NCI-H82 (cell line): ENCODE data around the gene SLC17A4.
A peak's percentile ranks its signal among the peaks of the same experiment; 100 is the strongest.

Experiments used
- DNase-seq: peaks from one replicate; lab custom pipeline; 2025; lab: John Stamatoyannopoulos, UW

SLC17A4 gene

DNA sequence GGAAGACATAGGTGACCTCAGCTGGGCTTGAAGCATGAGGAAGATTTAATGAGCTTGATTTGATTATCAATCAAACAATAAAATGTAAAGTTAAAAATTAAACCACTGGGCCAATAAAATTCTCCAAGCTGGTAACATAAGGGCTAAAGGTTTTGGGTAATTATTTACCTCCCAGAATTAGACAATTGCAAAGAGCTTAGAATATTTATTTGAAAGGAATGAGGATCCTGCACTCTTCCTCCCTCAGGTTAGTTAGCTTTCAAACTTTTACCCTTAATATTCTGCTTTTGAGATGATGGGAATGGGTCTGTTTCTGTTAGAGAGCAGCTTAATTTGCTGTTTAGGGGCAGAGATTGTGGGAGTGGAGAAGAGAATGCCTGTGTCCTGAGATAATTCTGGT lies at the start of gene SLC17A4:
TSS of gene SLC17A4 (plus strand) at position 208 of the 400 bp plus-strand sequence. CDS start 7,221 bp downstream, outside the sequence.
- no peak for DNase-seq

GRCh38 chr6:25706314-25707014 lies 48.1 kb upstream of the SLC17A4 start:
- DNase-seq, result peak; percentile 66

DNA sequence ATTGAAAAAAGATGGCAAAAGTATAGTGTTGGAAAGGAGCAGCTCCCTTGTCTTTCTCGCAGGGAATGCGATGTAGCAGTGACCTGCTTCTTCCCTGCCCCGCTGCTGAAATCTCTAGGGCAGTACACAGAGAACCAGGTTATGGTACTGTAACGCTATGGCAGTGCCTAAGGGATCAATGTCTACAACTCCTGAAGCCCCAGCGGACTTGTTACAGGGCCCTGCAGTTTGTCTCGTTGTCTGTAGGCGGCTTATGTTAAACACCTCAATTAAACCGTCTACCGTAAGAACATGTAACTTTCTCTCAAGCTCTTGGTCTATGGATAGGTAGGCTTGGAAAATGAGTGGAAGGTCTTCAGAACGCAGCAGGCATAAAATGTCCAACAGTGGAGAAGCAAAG lies 44.8 kb upstream of the SLC17A4 start:
- no peak for DNase-seq

GRCh38 chr6:25710287-25710686 lies 44.3 kb upstream of the SLC17A4 start:
- DNase-seq, result no peak

GRCh38 chr6:25713824-25714223 lies 40.7 kb upstream of the SLC17A4 start:
- no peak for DNase-seq

DNA sequence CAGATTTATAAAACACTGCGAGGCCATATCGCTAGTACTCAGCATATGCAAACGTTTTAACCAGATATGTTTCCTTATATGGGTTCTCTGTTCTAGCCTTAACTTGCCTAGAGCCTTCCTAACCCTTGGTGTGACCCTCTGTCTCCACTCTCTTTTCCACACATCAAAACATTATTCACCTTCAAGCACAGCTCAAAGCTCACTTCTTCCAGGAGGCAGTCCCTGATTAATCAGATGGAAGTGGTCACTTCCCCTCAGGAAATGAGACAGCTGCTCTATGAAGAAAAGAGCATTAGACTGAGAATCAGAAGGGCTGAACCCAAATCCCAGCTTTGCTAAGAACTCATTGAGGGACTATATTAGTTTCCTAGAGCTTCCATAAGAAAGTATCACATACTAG lies 39.8 kb upstream of the SLC17A4 start:
- peak; percentile 82 for DNase-seq

- peak; percentile 34 for DNase-seq
Measured at GRCh38 chr6:25715794-25716193, 38.7 kb upstream of the SLC17A4 start.

GRCh38 chr6:25717866-25718740 lies 36.4 kb upstream of the SLC17A4 start:
- DNase-seq, result peak; percentile 73

DNA sequence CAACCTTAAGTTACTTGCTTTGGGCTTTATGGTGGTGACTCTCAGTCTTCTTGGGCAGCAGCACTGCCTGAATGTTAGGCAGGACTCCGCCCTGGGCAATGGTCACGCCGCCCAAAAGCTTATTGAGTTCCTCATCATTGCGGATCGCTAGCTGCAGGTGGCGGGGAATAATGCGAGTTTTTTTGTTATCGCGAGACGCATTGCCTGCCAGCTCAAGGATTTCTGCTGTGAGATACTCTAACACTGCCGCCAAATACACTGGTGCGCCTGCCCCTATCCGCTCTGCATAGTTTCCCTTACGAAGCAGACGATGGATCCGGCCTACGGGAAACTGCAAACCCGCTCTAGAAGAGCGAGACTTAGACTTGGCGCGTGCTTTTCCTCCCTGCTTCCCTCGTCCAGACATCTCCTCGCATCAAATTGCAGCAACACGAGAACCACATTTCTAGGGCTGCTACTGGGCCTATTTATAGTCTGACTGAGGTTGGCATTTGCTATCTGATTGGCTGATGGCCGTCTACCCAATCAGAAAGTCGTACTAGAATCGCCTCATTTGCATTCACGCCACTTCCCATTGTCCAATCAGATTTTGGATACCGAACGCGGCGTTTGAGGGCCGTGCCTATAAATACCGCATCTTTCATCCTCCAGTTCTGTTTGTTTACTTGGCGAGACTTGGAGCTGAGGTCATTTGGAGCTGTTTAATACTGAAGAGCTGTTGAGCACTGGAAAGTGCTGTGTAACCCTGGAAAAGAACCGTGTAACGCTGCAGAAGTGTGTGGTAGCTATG lies 28.2 kb upstream of the SLC17A4 start:
- DNase-seq, result no peak

DNA sequence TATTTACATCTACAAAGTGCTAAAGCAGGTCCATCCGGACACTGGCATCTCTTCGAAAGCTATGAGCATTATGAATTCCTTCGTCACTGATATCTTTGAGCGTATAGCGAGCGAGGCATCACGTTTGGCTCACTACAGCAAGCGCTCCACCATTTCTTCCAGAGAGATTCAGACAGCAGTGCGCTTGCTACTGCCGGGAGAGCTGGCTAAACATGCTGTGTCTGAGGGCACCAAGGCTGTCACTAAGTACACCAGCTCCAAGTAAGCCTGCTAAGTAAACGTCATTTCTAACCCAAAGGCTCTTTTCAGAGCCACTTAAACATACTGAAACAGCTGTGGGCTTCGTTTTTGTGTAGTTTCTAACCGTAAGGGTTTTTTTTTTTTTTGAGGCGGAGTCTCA lies 27.5 kb upstream of the SLC17A4 start:
- no peak for DNase-seq

DNA sequence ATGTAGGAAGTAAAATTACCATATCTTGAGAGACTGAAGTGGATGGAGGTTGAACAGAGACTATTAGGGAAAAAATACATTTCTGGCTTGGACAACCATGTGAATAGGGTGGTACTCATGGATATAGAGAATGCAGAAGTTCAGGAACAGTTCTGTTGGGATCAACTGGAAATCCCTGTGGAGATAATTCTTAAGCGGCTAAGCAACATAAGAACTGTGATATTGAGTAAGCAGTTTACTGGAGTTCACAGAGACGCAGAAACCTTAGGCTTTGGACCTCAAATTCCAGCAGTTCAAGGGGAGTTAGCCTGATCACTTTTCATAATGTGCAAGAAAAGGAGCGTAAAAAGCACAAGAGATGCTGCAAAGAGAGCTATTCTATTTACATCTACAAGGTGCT lies 23.6 kb upstream of the SLC17A4 start:
- DNase-seq, result no peak

- no peak for DNase-seq
Measured at GRCh38 chr6:25731721-25732120, 22.8 kb upstream of the SLC17A4 start.

DNA sequence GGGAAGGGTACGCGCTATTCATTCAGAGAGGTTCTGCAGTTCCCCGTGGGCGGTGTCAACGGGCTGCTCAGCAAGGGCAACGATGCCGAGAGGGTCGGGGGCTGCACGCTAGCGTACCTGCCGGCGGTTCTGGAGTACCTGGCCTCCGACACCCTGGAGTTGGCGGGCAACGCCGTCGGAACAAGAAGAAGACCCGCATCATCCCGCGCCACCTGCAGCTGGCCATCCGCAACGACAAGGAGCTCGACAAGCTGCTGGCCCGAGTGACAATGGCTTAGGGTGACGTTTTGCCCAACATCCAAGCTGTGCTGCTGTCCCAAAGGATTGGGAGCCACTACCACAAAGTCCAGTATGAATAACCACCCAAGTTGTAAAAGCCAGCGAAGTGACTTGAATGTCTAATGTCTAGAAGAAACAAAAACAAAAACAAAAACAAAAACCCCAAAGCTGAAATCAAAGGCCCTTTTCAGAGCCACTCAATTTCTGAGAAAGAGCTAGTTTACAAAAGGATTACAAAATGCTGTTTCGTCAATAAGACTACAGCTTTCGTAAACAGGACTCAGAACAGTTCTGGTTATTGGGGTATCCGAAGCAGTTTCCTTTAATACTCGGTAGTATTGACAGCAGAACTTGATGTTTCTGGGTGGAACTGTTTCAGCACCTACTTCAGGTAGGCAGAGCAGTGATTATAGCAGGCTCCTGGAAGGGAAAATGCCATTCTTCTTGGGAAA lies 21.9 kb upstream of the SLC17A4 start:
- DNase-seq, result no peak

DNA sequence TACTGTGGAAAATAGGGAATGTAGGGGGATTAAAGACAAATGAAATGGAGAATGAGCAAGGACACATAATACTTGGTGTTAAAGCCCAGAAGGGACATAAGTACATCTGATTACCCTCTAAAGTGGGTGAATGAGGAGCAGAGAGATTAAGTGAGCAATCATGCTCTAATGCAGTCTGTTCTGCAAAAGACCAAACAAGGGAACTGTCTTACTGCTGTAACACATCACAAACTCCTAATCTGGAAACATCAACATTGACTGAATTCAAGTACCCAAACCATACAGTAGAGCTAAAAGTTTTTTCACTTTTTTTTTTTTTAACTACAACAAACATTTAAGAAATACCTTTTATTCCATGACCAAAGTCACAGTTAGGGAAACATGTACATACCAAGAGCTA lies 19.3 kb upstream of the SLC17A4 start:
- DNase-seq, result peak; percentile 57

GRCh38 chr6:25743868-25744267 lies 10.7 kb upstream of the SLC17A4 start:
- no peak for DNase-seq

- DNase-seq, result no peak
Measured at GRCh38 chr6:25745836-25746235, 8.7 kb upstream of the SLC17A4 start.

DNA sequence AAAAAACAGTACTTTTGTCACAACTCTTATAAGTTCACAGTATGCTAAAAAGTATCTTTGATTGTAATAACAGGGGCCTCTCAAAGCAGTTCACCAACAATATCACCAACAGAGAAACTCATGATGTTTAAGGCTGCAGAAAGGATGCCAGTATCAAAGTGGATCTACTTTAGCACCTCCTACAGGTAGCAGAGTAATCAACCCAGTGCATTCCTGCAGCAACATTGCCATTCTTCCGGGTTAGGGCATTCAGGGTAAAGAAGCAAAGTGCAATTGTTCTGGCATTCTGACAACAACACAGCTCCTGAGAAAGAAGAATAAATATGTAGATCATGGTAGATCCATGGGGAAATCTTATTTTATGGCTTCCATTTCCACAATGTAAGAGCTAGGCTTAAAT lies 7.6 kb upstream of the SLC17A4 start:
- peak; percentile 9 for DNase-seq

DNA sequence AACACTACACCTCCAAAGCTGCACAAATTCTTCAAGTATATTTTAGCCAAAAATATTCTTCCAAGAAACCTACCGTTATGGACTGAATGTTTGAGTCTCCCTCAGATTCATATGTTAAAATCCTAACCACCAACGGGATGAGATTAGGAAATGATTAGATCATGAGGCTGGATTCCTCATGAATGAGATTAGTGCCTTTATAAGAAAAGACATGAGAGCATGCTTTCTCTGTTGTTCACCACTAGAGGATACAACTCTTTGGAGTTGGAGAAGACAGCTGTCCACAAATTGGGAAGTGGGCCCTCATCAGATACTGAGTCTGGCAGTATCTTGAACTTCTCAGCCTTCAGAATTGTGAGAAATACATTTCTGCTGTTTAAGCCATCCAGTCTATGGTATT lies 7.1 kb upstream of the SLC17A4 start:
- DNase-seq, result peak; percentile 38

DNA sequence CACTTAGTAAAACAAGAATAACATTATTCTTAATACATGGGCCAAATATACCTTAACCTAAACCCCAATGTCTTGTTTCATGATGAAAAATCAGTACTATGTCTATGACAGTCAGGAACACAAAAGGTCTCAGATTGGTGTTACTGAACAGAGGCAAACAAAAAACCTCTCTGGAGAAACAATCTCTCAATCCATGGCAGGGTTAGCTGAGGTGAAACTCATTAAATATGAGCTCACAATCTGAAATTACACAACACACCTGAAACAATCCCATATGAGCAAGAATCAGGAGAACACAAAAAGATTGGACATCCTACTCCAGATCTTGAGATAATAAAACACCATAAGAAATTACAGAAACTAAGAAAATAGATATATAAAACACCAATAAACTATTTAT lies 6.5 kb upstream of the SLC17A4 start:
- no peak for DNase-seq

DNA sequence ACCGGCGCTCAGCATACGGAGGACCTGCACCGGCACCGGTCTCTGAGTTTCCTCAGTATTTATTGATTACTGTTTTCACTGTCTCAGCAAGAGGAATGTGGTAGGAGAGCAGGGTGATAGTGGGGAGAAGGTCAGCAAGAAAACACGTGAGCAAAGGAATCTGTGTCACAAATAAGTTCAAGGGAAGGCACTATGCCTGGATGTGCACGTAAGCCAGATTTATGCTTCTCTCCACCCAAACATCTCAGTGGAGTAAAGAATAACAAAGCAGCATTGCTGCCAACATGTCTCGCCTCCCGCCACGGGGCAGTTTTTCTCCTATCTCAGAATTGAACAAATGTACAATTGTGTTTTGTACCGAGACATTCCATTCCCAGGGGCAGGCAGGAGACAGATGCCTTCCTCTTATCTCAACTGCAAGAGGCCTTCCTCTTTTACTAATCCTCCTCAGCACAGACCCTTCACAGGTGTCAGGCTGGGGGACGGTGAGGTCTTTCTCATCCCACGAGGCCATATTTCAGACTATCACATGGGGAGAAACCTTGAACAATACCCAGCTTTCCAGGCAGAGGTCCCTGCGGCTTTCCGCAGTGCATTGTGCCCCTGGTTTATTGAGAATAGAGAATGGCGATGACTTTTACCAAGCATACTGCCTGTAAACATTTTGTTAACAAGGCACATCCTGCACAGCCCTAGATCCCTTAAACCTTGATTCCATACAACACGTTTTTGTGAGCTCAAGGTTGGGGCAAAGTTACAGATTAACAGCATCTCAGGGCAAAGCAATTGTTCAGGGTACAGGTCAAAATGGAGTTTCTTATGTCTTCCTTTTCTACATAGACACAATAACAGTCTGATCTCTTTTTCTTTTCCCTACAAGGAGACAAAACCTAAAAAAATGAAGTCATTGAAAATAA lies 5.7 kb upstream of the SLC17A4 start:
- peak; percentile 32 for DNase-seq

GRCh38 chr6:25749837-25750236 lies 4.7 kb upstream of the SLC17A4 start:
- DNase-seq, result no peak
